ENCODE measurements around the gene RBPMS2. TPM values are rescaled to one million over a fixed set of nuclear protein-coding genes. Genes with fewer than 3 reads are reported as not detected.

Gene RBPMS2
- total and polyA plus RNA-seq, 2 of the 8 experiments (the other 6 are each of a cell fraction or from before 2014, with no cell fraction given): 55.8 to 238 TPM

- Histone ChIP-seq H2BK20ac (ENCODE audit: low read length) (no peak overlapping the region), H4K20me1 (replicated peaks in 1 of 2; ENCODE audit: control insufficient read depth in 1 of 2, insufficient read depth in 2 of 2, low read length in 2 of 2) (no peaks in the 10 kb centered on the region), H3K4ac (replicated peaks; ENCODE audit: insufficient read length, low read depth, low read length) (no peak overlapping the region), H4K5ac (ENCODE audit: insufficient read length, low read depth, low read length) (no peak overlapping the region), H2BK15ac (ENCODE audit: low read length) (no peak overlapping the region), H2AK5ac (ENCODE audit: low read depth, low read length) (no peak overlapping the region), H4K8ac (ENCODE audit: extremely low read depth, insufficient read depth, low read length) (no peak overlapping the region), H3K9ac (replicated peaks in 1 of 4; ENCODE audit: extremely low read depth in 1 of 4, low read depth in 3 of 4, low read length in 3 of 4) (no peak overlapping the region), H2BK5ac (ENCODE audit: low read depth, low read length) (no peak overlapping the region), H3K27me3 (replicated peaks in 1 of 4; ENCODE audit: control insufficient read depth in 3 of 4, extremely low read depth in 1 of 4, insufficient read depth in 3 of 4, low read length in 3 of 4) (no peaks in the 10 kb centered on the region), H3K23ac (ENCODE audit: insufficient read length) (no peak overlapping the region), H3K14ac (ENCODE audit: insufficient read length) (no peak overlapping the region), H3K23me2 (ENCODE audit: low read depth, low read length) (peaks cover 18% of the 10 kb centered on the region), H3K4me3 (ENCODE audit: extremely low read depth in 1 of 4, insufficient read depth in 2 of 4, low read depth in 3 of 4, low read length in 4 of 4) (no peak overlapping the region), H3K36me3 (ENCODE audit: control insufficient read depth in 2 of 4, insufficient read depth in 4 of 4, low read length in 3 of 4) (peaks cover 0 to 11% (median 0%) of the 10 kb centered on the region in 4 experiments; a peak in 2 of 8 replicates), H3K56ac (replicated peaks; ENCODE audit: insufficient read length, low read depth, low read length) (no peak overlapping the region), H4K91ac (replicated peaks; ENCODE audit: insufficient read length, low read length) (no peak overlapping the region), H3K79me1 (ENCODE audit: low read depth, low read length) (no peaks in the 10 kb centered on the region), H3K18ac (ENCODE audit: extremely low read depth, low read length) (no peak overlapping the region), H2BK120ac (replicated peaks; ENCODE audit: low read depth, low read length) (no peak overlapping the region), H2BK12ac (ENCODE audit: low read depth, low read length) (no peak overlapping the region), H3K27ac (ENCODE audit: low read depth, low read length) (no peak overlapping the region), H3K9me3 (ENCODE audit: insufficient read depth in 2 of 2, low read depth in 1 of 2, low read length in 1 of 2) (no peaks in the 10 kb centered on the region), H2AFZ (ENCODE audit: low read length) (no peak overlapping the region), H3K4me1 (replicated peaks in 1 of 4; ENCODE audit: control insufficient read depth in 3 of 4, insufficient read depth in 4 of 4, low read length in 3 of 4) (peaks cover 5 to 12% (median 9%) of the 10 kb centered on the region in 4 experiments; a peak in 6 of 7 replicates), H3K79me2 (ENCODE audit: control insufficient read depth in 1 of 2, insufficient read depth in 2 of 2, low read length in 2 of 2) (peaks cover 5 to 25% of the 10 kb centered on the region in 2 experiments), H3K4me2 (ENCODE audit: insufficient read depth in 1 of 2, low read depth in 2 of 2, low read length in 2 of 2) (no peak overlapping the region)
- TF ChIP-seq EP300 (IDR thresholded peaks at IDR 0.05; ENCODE audit: borderline replicate concordance in 1 of 2, low read depth in 2 of 2, low read length in 2 of 2) (no peak), POLR2A (IDR thresholded peaks at IDR 0.05; ENCODE audit: control extremely low read depth in 1 of 2, low read depth in 2 of 2, low read length in 2 of 2) (peak in 1 of 2 experiments; percentile 51; a peak in 1 of 3 replicates)
- FAIRE-seq (no peak), DNase-seq (ENCODE audit: low read depth in 1 of 2, low spot score in 2 of 2) (no peak)
- CTCF ChIA-PET (ENCODE audit: partially characterized antibody): interaction anchor here (1.0 to 5.0 kb wide), 8 partner anchors 9 to 189 kb away, joined by 3 to 24 read pairs (median 7); no protein-coding TSS in a partner anchor
- POLR2A ChIA-PET (ENCODE audit: partially characterized antibody): interaction anchor here (0.6 to 59.2 kb wide), 10 partner anchors 10 to 262 kb away, joined by 3 to 1192 read pairs (median 4); partner anchors contain the start of gene ANKDD1A
- WGBS, 2 experiments (ENCODE audit: extremely low coverage in 1 of 2, insufficient coverage in 1 of 2, insufficient read length in 1 of 2, insufficient replicate concordance in 2 of 2, low coverage in 1 of 2, low lambda C conversion rate in 2 of 2, missing lambda C conversion rate in 1 of 2): 90% methylated on average over 3 of the region's 3 CpGs; no CpG with 5 or more reads in 1 of the 2 experiments
Observed at GRCh38 chr15:64705006-64705405, 70.4 kb downstream of the RBPMS2 start.

All from H1 (cell line).